SK-N-SH treated with all-trans-retinoic acid at 6 μM for 48 hours (cell line): ENCODE measurements around the gene ZP1.

Experiments
- PATZ1 ChIP-seq: fragments of 250-450 bp; sonication (Bioruptor Pico); IDR thresholded peaks from 2 replicates; pipeline ENCODE4 v1.8.0; 2020; ENCODE audit warnings: mild to moderate bottlenecking, moderate library complexity, borderline replicate concordance
- ZFP30 ChIP-seq: fragments of 450-650 bp; formaldehyde crosslinking; IDR thresholded peaks from 2 replicates; pipeline ENCODE4 v1.5.0; 2022; ENCODE audit warnings: mild to moderate bottlenecking, moderate library complexity
- ZNF70 ChIP-seq: fragments of 450-650 bp; formaldehyde crosslinking; IDR thresholded peaks from 2 replicates; pipeline ENCODE4 v1.5.0; 2020; ENCODE audit warnings: mild to moderate bottlenecking, moderate library complexity

GRCh38 chr11:60834742-60835533 is 32.4 kb upstream of the ZP1 start:
- no peak for TF ChIP-seq PATZ1 (CRISPR knock-in tag)
- TF ChIP-seq ZNF70 (CRISPR knock-in tag), result no peak
- no peak for TF ChIP-seq ZFP30 (CRISPR knock-in tag)
